Measurements from ENCODE around the gene SLC25A44. TPM values are rescaled to one million over a fixed set of nuclear protein-coding genes. Genes with fewer than 3 reads are reported as not detected.

Gene SLC25A44
- total RNA-seq, 1 experiment from 2014 or later = 40.2 TPM

DNA sequence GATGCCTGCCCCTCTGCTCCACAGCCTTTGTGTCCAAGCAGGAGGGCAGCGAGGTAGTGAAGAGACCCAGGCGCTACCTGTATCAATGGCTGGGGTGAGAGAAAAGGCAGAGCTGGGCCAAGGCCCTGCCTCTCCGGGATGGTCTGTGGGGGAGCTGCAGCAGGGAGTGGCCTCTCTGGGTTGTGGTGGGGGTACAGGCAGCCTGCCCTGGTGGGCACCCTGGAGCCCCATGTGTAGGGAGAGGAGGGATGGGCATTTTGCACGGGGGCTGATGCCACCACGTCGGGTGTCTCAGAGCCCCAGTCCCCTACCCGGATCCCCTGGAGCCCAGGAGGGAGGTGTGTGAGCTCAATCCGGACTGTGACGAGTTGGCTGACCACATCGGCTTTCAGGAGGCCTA is 48.8 kb downstream of the SLC25A44 start:
- H3K9me3 ChIP-seq (ENCODE audit: control insufficient read depth, low read depth, low read length) = no peaks in the 10 kb centered on the region
- no peak overlapping the region for H3K9ac ChIP-seq (ENCODE audit: extremely low read depth, insufficient read length, low read length)
- H4K8ac ChIP-seq (replicated peaks; ENCODE audit: insufficient read length, low read depth, low read length) = no peak overlapping the region
- no peak overlapping the region for H2BK120ac ChIP-seq (ENCODE audit: low read depth, low read length, poor library complexity, severe bottlenecking)
- no peak overlapping the region for H3K4me2 ChIP-seq (ENCODE audit: insufficient read depth, insufficient read length, low read length)
- H3K4me3 Mint-ChIP-seq = no peak overlapping the region
- no peaks in the 10 kb centered on the region for H3K79me1 ChIP-seq (ENCODE audit: insufficient read depth, low read depth, low read length, poor library complexity, severe bottlenecking)
- no peak overlapping the region for H3T11ph ChIP-seq (ENCODE audit: low read length)
- no peak overlapping the region for H3K56ac ChIP-seq (ENCODE audit: insufficient read length, low read depth, low read length)
- H2BK5ac ChIP-seq (ENCODE audit: insufficient read length, low read length) = no peak overlapping the region
- no peak for DNase-seq
- H3K23me2 ChIP-seq (ENCODE audit: insufficient read length, low read depth, low read length, poor library complexity, severe bottlenecking) = peaks cover 3% of the 10 kb centered on the region
- peaks cover 7 to 27% (median 23%) of the 10 kb centered on the region in 3 experiments; a peak in 5 of 7 replicates for H3K36me3 Mint-ChIP-seq (ENCODE audit: insufficient read depth in 1 of 3, low read depth in 3 of 3)
- no peak overlapping the region for H3K14ac ChIP-seq (ENCODE audit: insufficient read depth, low read length)
- H2BK12ac ChIP-seq (ENCODE audit: insufficient read length, low read depth, low read length) = no peak overlapping the region
- peaks cover 6 to 12% of the 10 kb centered on the region in 2 experiments for H3K4me1 Mint-ChIP-seq
- no peak overlapping the region for H3K27ac ChIP-seq (ENCODE audit: insufficient read length, low read depth, low read length)
- H2BK15ac ChIP-seq (ENCODE audit: low read depth, low read length) = no peak overlapping the region
- H3K4me1 ChIP-seq (ENCODE audit: insufficient read depth, low read length) = no peaks in the 10 kb centered on the region
- peak overlapping the region in 2 of 3 experiments; percentile 60 to 64; a peak in 1 of 7 replicates for H3K27ac Mint-ChIP-seq
- H4K5ac ChIP-seq (ENCODE audit: insufficient read length, low read depth, low read length) = no peak overlapping the region
- no peaks in the 10 kb centered on the region for H4K20me1 ChIP-seq (ENCODE audit: control insufficient read depth, insufficient read depth, insufficient read length)
- no peak overlapping the region for H2AK5ac ChIP-seq (ENCODE audit: insufficient read length, low read length)
- peaks cover 4% of the 10 kb centered on the region; the same call in 1 of the 2 replicates for H3K27me3 Mint-ChIP-seq (ENCODE audit: low read depth)
- H4K91ac ChIP-seq (ENCODE audit: insufficient read length, low read depth, low read length) = no peak overlapping the region
- no peak overlapping the region for H2AFZ ChIP-seq (ENCODE audit: low read length)
- H3K9me3 Mint-ChIP-seq = no peaks in the 10 kb centered on the region
- no CpG with 5 or more reads among the region's 10 CpGs for WGBS (ENCODE audit: extremely low coverage, insufficient read length, low lambda C conversion rate)
- no peak overlapping the region for H3K4ac ChIP-seq (ENCODE audit: low read depth, low read length)
- H3K79me2 ChIP-seq (ENCODE audit: insufficient read depth, low read length) = no peaks in the 10 kb centered on the region
- no peak overlapping the region for H2BK20ac ChIP-seq (ENCODE audit: low read depth, low read length, poor library complexity, severe bottlenecking)
- H3K27me3 ChIP-seq (ENCODE audit: insufficient read depth, low read length) = no peaks in the 10 kb centered on the region
- no peak for TF ChIP-seq CTCF (conservative IDR thresholded peaks at IDR 0.05)
- H3K18ac ChIP-seq (ENCODE audit: insufficient read length, low read depth, low read length) = no peak overlapping the region
- H3K23ac ChIP-seq (ENCODE audit: insufficient read length, low read depth, low read length) = no peak overlapping the region

Measured in H9 (cell line).